22Rv1 (cell line): Measurements from ENCODE around the gene FHIT.

Experiments
- H3K27ac ChIP-seq: fragments of 450-650 bp; 2 replicates; pipeline ENCODE4 v1.5.1; 2017
- CTCF ChIP-seq: fragments of 450-650 bp; IDR thresholded peaks from 2 replicates; pipeline ENCODE4 v1.5.1; 2017; ENCODE audit warnings: mild to moderate bottlenecking
- ZFX ChIP-seq: fragments of 450-650 bp; IDR thresholded peaks from 2 replicates; pipeline ENCODE4 v1.6.1; 2017; ENCODE audit warnings: antibody characterized with exemption, borderline replicate concordance

The FHIT gene

GRCh38 chr3:60017631-60018030 is 1233.6 kb downstream of the FHIT start:
- TF ChIP-seq CTCF: no peak
- H3K27ac ChIP-seq: no peak overlapping the region

- TF ChIP-seq ZFX: no peak
- TF ChIP-seq CTCF: no peak
- no peak overlapping the region for H3K27ac ChIP-seq
These were observed 1236.1 kb downstream of the FHIT start for GRCh38 chr3:60015032-60015705.

GRCh38 chr3:60013241-60013640 is 1238.0 kb downstream of the FHIT start:
- no peak overlapping the region for H3K27ac ChIP-seq
- no peak for TF ChIP-seq ZFX
- TF ChIP-seq CTCF: no peak

- TF ChIP-seq ZFX (no peak), CTCF (no peak)
- no peak overlapping the region for H3K27ac ChIP-seq
These were observed 1240.0 kb downstream of the FHIT start for GRCh38 chr3:60011218-60011617.

GRCh38 chr3:60010781-60011180 is 1240.5 kb downstream of the FHIT start:
- TF ChIP-seq CTCF (no peak), ZFX (no peak)
- H3K27ac ChIP-seq: no peak overlapping the region

- TF ChIP-seq CTCF (no peak), ZFX (no peak)
- H3K27ac ChIP-seq: no peak overlapping the region
These were observed 1241.2 kb downstream of the FHIT start for GRCh38 chr3:60009931-60010478.

GRCh38 chr3:60001369-60001768 is 1249.9 kb downstream of the FHIT start:
- H3K27ac ChIP-seq: no peak overlapping the region

More at GRCh38 chr3:60001369-60001768, 1249.9 kb downstream of the FHIT start:
- TF ChIP-seq CTCF (no peak), ZFX (no peak)
